Measurements from ENCODE around the gene ZNF396.

The ZNF396 gene

GRCh38 chr18:35408843-35409261 lies 31.7 kb upstream of the ZNF396 start:
- TF ChIP-seq CTCF (IDR thresholded peaks at IDR 0.05; ENCODE audit: low read depth, low read length) (no peak), MYC (IDR thresholded peaks at IDR 0.05; ENCODE audit: low read depth, low read length) (no peak), MAX (IDR thresholded peaks at IDR 0.05; ENCODE audit: low read depth, low read length) (no peak), POLR2A (IDR thresholded peaks at IDR 0.05; ENCODE audit: extremely low read depth, insufficient read length) (no peak)
- no peak overlapping the region for H3K4me3 ChIP-seq (ENCODE audit: low read depth, low read length)
- no peak for DNase-seq (ENCODE audit: low read depth)

- no peak overlapping the region for H3K4me3 ChIP-seq (ENCODE audit: low read depth, low read length)
- TF ChIP-seq CTCF (IDR thresholded peaks at IDR 0.05; ENCODE audit: low read depth, low read length) (peak; percentile 58), MAX (IDR thresholded peaks at IDR 0.05; ENCODE audit: low read depth, low read length) (no peak), MYC (IDR thresholded peaks at IDR 0.05; ENCODE audit: low read depth, low read length) (no peak), POLR2A (IDR thresholded peaks at IDR 0.05; ENCODE audit: extremely low read depth, insufficient read length) (no peak)
- DNase-seq (ENCODE audit: low read depth) = peak; percentile 74
These were observed 30.8 kb upstream of the ZNF396 start for GRCh38 chr18:35407871-35408481.

- H3K4me3 ChIP-seq (ENCODE audit: low read depth, low read length) = no peak overlapping the region
- TF ChIP-seq CTCF (IDR thresholded peaks at IDR 0.05; ENCODE audit: low read depth, low read length) = no peak
- TF ChIP-seq POLR2A (IDR thresholded peaks at IDR 0.05; ENCODE audit: extremely low read depth, insufficient read length) = no peak
- TF ChIP-seq MYC (IDR thresholded peaks at IDR 0.05; ENCODE audit: low read depth, low read length) = no peak
- no peak for TF ChIP-seq MAX (IDR thresholded peaks at IDR 0.05; ENCODE audit: low read depth, low read length)
- DNase-seq (ENCODE audit: low read depth) = no peak
These were observed 29.5 kb upstream of the ZNF396 start for GRCh38 chr18:35406666-35407065.

- no peak for DNase-seq (ENCODE audit: low read depth)
These were observed 20.8 kb upstream of the ZNF396 start for GRCh38 chr18:35397976-35398375.

GRCh38 chr18:35393716-35394115 lies 16.6 kb upstream of the ZNF396 start:
- TF ChIP-seq MYC (IDR thresholded peaks at IDR 0.05; ENCODE audit: low read depth, low read length) (no peak), CTCF (IDR thresholded peaks at IDR 0.05; ENCODE audit: low read depth, low read length) (no peak), POLR2A (IDR thresholded peaks at IDR 0.05; ENCODE audit: extremely low read depth, insufficient read length) (no peak), MAX (IDR thresholded peaks at IDR 0.05; ENCODE audit: low read depth, low read length) (no peak)
- no peak overlapping the region for H3K4me3 ChIP-seq (ENCODE audit: low read depth, low read length)
- DNase-seq (ENCODE audit: low read depth) = no peak

More at GRCh38 chr18:35397976-35398375, 20.8 kb upstream of the ZNF396 start:
- H3K4me3 ChIP-seq (ENCODE audit: low read depth, low read length) = no peak overlapping the region
- TF ChIP-seq POLR2A (IDR thresholded peaks at IDR 0.05; ENCODE audit: extremely low read depth, insufficient read length) (no peak), MYC (IDR thresholded peaks at IDR 0.05; ENCODE audit: low read depth, low read length) (no peak), MAX (IDR thresholded peaks at IDR 0.05; ENCODE audit: low read depth, low read length) (no peak), CTCF (IDR thresholded peaks at IDR 0.05; ENCODE audit: low read depth, low read length) (no peak)

Measured in NB4 (cell line).